Left lung (tissue), 10 donors: Measurements from ENCODE around the gene ALOXE3. TPM values are rescaled to one million over a fixed set of nuclear protein-coding genes. Genes with fewer than 3 reads are reported as not detected.
A peak's percentile ranks its signal among the peaks of the same experiment; 100 is the strongest.

Experiments
- ATAC-seq: fragments of 200-7000 bp; cut with Tn5 transposase; one replicate; pipeline ENCODE4 v1.9.1; 2020; ENCODE audit warnings: moderate library complexity
- DNase-seq, 4 donors: peaks; one replicate each; pipeline ENCODE4 v3.0.0-alpha.2; 2013 to 2020
- H3K27ac ChIP-seq, 2 donors: fragments of 200-600 bp; sonication (generic) in 1 of 2; one replicate each; pipeline versions ENCODE4 v1.5.0 to v1.8.0; 2020 to 2021
- H3K27me3 ChIP-seq, 2 donors: fragments of 200-600 bp; sonication (generic) in 1 of 2; one replicate each; pipeline versions ENCODE4 v1.5.0 to v1.8.0; 2020 to 2021
- H3K36me3 ChIP-seq, 2 donors: fragments of 200-600 bp; sonication (generic) in 1 of 2; one replicate each; pipeline versions ENCODE4 v1.5.0 to v1.8.0; 2020 to 2021
- H3K4me1 ChIP-seq, 2 donors: fragments of 200-600 bp; one replicate each; pipeline ENCODE4 v1.8.0; 2021
- H3K4me3 ChIP-seq, 2 donors: fragments of 200-600 bp; sonication (generic) in 1 of 2; one replicate each; pipeline versions ENCODE4 v1.5.0 to v1.8.0; 2020 to 2021; ENCODE audit warnings: mild to moderate bottlenecking in 1 of 2
- H3K9me3 ChIP-seq, 2 donors: fragments of 200-600 bp; sonication (generic) in 1 of 2; one replicate each; pipeline versions ENCODE4 v1.5.0 to v1.8.0; 2020 to 2021
- CTCF ChIP-seq, 2 donors: fragments of 200-600 bp; sonication (generic) in 1 of 2; IDR thresholded peaks; one replicate each; pipeline versions ENCODE4 v1.5.0 to v1.8.0; 2021; ENCODE audit warnings: antibody characterized with exemption in 2 of 2
- intact Hi-C, 2 donors: fragments of 100-400 bp; cut with DNase I; formaldehyde crosslinking; loops; one replicate each; pipeline versions ENCODE4 v1.11.2 to v1.14.2; 2022
- polyA plus RNA-seq, 6 donors: library from polyadenylated mRNA; unstranded; fragments of 120-200 nt; gene quantifications; one replicate each; pipeline ENCODE4 v1.2.1, GENCODE V29; 2013; ENCODE audit not compliant: insufficient read length in 6 of 6
- total RNA-seq, 2 donors: library from RNA; stranded (reverse); fragmentation: NEBNext Ultra II Directional; extraction: Animal tissue kit (Norgen Biotek cat#: 25700); gene quantifications; one replicate each; pipeline ENCODE4 v1.2.1, GENCODE V29; 2021
- donor health status: DM: no; HTN: yes; CAD: no.
- donor health status: DM: no; HTN: no; CAD: no.

The ALOXE3 gene
- total and polyA plus RNA-seq, 8 donors = 0.05 to 0.55 (median 0.14) TPM; not detected in 4

GRCh38 chr17:8117367-8117979, 841 bp downstream of the ALOXE3 start:
- intact Hi-C loops = no loop called here
- Histone ChIP-seq H3K4me1 (peaks cover 13 to 53% of the 10 kb centered on the region in 2 donors), H3K9me3 (no peaks in the 10 kb centered on the region), H3K4me3 (peak overlapping the region in 1 of 2 donors; percentile 52), H3K27ac (no peak overlapping the region), H3K27me3 (peaks cover 37 to 85% of the 10 kb centered on the region in 2 donors), H3K36me3 (no peaks in the 10 kb centered on the region)
- no peak for TF ChIP-seq CTCF (IDR thresholded peaks at IDR 0.05)
- no peak for ATAC-seq
- peak in 1 of 4 donors; percentile 7 for DNase-seq

GRCh38 chr17:8116776-8117175, 1.5 kb downstream of the ALOXE3 start:
- Histone ChIP-seq H3K27ac (no peak overlapping the region), H3K9me3 (no peaks in the 10 kb centered on the region), H3K4me1 (peaks cover 10 to 46% of the 10 kb centered on the region in 2 donors), H3K27me3 (peaks cover 41 to 85% of the 10 kb centered on the region in 2 donors), H3K4me3 (no peak overlapping the region), H3K36me3 (no peaks in the 10 kb centered on the region)
- ATAC-seq (no peak), DNase-seq (peak in 1 of 4 donors; percentile 59)
- TF ChIP-seq CTCF (IDR thresholded peaks at IDR 0.05) = no peak
- intact Hi-C loops = no loop called here

GRCh38 chr17:8110907-8111306, 7.4 kb downstream of the ALOXE3 start:
- ATAC-seq = no peak
- no peaks in the 10 kb centered on the region for H3K36me3 ChIP-seq
- TF ChIP-seq CTCF (IDR thresholded peaks at IDR 0.05) = no peak
- intact Hi-C loops = no loop called here
- peaks cover 32 to 79% of the 10 kb centered on the region in 2 donors for H3K27me3 ChIP-seq
- H3K4me1 ChIP-seq = peaks cover 5 to 10% of the 10 kb centered on the region in 2 donors
- no peak overlapping the region for H3K4me3 ChIP-seq
- no peak for DNase-seq
- H3K9me3 ChIP-seq = no peaks in the 10 kb centered on the region
- H3K27ac ChIP-seq = no peak overlapping the region

GRCh38 chr17:8110456-8110804, 7.9 kb downstream of the ALOXE3 start:
- TF ChIP-seq CTCF (IDR thresholded peaks at IDR 0.05) = no peak
- intact Hi-C loops = no loop called here
- peaks cover 27 to 75% of the 10 kb centered on the region in 2 donors for H3K27me3 ChIP-seq
- no peaks in the 10 kb centered on the region for H3K9me3 ChIP-seq
- no peak for DNase-seq
- H3K4me1 ChIP-seq = peaks cover 5 to 10% of the 10 kb centered on the region in 2 donors
- H3K36me3 ChIP-seq = no peaks in the 10 kb centered on the region
- no peak overlapping the region for H3K4me3 ChIP-seq
- no peak overlapping the region for H3K27ac ChIP-seq
- ATAC-seq = no peak

- peak; percentile 82 to 88 for TF ChIP-seq CTCF (IDR thresholded peaks at IDR 0.05)
- H3K27ac ChIP-seq = no peak overlapping the region
- peak overlapping the region in 1 of 2 donors; percentile 30 for H3K4me3 ChIP-seq
- no peaks in the 10 kb centered on the region for H3K36me3 ChIP-seq
- ATAC-seq = peak; percentile 98
- H3K9me3 ChIP-seq = no peaks in the 10 kb centered on the region
- peak in 3 of 4 donors; percentile 62 to 93 (median 65) for DNase-seq
- intact Hi-C loops = no loop called here
- H3K27me3 ChIP-seq = peaks cover 24 to 69% of the 10 kb centered on the region in 2 donors
- H3K4me1 ChIP-seq = peaks cover 5 to 10% of the 10 kb centered on the region in 2 donors
Observed at GRCh38 chr17:8109661-8110455, 8.5 kb downstream of the ALOXE3 start.
